CD4-positive, alpha-beta T cell treated with Interleukin-4 for 4 hours (primary cell): ENCODE results near the gene PTBP1.

Experiments used
- DNase-seq: peaks from one replicate; pipeline ENCODE4 v3.0.0-alpha.2; 2020

PTBP1 gene

DNA sequence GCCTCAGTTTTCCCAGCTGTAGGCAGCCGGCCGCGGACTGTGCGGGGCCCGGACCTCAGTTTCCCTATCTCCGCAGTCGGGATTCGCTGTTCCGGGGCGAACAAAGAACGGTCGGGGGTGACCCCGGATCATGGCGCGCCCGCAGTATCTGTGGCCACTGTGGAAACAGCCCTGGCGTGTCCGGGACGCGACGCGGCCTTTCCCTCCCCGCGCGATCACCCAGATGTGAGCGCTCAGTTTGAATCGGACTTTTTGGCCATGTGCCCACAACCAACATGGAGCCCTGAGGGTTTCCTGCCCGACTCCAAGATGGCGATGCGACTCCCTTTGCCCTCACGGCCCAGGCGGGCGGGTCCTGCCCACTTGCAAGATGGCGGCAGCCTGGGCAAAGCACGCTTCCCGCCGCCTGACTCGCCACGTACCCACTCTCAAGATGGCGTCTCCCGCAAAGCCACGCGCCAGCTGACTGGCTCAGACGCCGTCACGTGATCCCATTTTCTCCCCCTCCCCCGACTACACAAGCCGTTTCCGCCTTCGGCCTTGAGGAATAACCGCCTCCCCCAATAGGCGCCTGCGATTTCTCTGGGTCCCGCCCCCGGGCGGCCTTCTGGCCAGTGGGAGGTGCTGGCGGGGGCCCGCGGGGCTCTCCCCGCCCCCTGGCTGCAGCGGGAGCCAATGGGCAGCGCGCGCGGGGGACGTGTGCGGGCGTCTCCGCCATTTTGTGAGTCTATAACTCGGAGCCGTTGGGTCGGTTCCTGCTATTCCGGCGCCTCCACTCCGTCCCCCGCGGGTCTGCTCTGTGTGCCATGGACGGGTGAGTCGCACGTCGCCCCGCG, at the start of gene PTBP1:
Gene PTBP1, plus strand, starts transcription at position 761 of the 836 bp plus-strand sequence. Its CDS starts 46 bp downstream, at position 807.
- DNase-seq, result peak; percentile 100

DNA sequence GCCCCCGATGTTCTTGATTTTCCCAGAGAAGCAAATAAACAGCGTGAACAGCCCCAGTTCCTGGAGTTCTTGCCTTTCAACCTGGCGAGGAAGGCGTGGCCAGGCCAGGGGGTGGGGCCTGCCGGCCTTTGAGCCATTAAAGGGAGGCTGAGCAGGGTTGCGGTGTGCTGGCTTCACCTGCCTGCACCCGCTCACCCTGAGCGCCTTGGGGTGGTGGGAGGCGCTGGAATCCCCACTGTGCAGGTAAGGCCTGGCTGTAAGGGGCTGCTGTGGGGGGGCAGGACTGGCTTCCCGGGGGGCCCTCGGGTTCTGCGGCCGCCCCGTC, 49.0 kb upstream of the PTBP1 start:
- no peak for DNase-seq

DNA sequence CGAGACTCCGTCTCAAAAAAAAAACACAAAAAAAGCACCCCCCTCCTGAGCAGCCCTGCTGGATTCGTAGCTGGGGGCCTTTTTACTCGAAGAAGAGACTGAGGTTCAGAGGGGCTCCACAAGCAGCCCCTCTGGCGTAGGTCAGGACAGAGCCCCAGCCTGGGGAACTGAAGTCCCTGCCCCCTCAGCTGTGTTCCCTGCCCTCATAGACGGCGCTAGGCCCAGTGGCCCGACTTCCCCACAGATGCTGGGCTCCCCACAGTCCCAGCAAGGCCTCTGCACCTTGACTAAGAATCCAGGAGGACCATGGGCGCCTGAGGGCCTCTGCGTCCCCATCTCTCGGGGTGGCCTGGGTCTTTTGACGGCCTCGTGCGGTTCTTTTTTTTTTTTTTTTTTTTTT, 47.4 kb upstream of the PTBP1 start:
- DNase-seq, result no peak

DNA sequence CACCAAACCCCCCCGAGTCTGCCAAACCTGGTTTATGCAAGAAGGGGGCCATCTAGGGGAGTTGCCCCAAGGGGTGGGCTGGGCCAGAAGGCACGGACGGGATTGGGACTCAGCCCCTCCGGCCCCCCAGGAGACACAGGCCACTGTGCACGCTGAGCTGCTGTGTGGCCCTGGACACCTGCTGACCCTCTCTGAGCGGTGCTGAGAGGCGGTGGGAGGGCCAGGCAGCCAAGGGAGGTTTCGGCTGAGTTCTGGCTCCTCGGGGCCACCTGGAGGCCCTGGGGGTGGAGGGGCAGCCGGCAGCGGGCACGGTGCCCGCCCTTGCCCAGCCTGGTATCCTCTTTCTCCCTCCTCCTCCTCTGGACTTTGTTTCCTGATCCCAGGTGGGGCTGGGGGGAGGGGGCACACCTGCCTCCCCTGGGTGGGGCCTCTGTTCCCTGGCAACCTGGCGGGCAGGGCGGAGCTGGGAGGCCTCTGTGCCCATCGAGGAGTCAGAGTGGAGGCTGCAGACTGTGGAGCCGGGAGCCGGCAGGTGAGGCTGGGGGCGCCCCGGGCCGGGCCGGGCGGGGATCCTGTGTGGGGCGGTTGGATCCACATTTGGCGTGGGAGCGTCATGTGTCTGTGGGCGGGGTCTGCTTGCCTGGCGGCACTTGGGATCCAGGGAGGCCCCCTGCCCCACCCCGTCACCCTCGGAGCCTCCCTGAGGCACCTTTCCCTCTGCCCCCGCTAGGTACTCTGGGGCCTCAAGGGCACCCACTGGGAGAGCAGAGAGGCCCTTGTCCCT, 46.4 kb upstream of the PTBP1 start, which contains the start of gene MISP:
Gene MISP, plus strand, starts transcription at position 473 of the 784 bp plus-strand sequence. CDS start 5,835 bp downstream, outside the sequence.
- DNase-seq, result no peak

DNA sequence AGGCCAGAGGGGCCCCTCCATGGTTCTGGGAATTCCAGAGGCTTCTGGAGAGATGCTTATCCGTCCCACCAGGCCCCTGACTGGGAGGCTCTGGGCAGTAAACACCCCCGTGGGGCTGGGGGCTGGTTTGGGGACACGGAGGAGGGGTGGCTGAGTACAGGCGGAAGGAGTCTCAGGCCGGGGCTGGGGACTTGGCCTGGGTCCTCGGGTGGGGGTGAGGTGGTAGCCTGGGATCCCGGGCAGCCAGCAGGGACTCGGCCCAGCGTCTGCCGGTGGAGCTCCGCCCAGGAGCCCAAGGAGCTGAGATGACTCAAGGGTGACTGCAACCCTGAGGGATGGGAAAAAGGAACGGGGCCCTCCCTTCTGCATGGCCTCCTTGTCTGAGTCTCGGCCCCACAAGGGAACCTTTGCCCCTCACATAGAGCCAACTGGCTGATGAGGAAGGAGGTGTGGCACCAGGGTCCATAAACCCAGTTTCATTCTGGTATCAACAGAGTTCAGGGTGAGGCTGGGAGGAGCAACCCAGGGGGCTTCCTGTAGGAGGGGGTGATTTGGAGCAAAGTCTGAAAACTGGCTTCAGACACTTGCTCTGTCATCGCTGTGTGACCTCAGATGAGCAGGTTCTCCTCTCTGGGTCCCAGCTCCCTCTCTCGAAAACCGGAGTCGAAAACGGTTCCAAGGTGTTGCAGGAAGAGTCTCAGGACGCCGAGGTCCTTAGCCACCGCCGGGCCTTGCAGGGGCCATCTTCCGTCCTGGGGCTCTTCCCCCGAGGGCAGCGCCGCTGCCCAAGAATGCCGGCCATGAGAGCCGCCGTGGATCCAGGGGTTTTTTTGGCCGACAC, 45.5 kb upstream of the PTBP1 start:
- no peak for DNase-seq

DNA sequence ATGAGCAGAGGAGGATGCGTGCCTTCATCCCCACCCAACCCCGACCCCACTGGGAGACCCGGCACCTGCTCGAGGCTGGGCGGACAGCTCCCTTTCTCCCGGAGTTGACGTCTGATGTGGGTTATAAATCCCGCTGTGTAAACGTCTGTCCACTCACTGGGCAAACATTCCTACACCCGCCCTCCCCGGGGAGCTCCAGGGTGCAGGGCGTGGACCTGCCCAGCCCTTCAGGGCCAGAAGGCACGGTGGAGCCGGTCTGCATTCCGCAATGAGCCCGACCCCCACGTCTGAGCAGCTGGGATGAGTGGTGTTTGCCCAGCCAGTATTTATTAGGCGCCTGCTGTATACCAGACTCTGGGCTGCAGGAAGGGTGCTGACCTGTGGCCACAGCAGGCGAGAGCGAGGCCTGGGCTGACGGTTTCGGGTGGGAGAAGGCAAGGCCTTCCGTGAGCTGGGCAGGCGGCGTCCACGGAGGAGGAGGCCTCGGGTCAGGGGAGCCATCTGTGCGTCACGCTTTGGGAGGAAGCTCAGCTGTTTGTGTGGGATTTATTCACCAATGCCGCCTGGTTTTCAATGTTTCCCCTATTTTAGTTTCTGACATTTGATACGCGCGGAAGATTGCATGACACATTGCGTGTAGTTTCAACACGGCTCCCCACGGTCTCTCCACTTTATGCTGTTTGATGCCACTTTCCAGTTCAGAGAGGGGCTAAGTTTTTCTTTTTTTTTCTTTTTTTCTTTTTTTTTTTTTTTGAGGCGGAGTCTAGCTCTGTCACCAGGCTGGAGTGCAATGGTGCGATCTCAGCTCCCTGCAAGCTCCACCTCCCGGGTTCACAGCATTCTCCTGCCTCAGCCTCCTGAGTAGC, 44.4 kb upstream of the PTBP1 start:
- no peak for DNase-seq

DNA sequence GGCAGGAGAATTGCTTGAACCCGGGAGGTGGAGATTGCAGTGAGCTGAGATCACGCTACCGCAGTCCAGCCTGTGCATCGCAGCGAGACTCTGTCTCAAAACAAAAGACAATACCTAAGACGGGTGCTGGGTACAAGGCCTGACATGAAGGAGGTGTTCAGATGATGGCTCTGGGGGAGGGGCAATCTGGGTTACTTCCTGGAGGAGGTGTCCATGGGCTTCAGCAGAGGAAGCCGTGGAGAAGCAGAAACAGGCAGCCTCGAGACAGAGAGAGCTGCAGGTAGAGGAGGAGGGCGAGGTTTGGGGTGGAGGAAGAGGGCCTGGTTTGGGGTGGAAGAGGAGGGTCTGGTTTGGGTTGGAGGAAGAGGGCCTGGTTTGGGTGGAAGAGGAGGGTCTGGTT, 42.7 kb upstream of the PTBP1 start:
- no peak for DNase-seq

DNA sequence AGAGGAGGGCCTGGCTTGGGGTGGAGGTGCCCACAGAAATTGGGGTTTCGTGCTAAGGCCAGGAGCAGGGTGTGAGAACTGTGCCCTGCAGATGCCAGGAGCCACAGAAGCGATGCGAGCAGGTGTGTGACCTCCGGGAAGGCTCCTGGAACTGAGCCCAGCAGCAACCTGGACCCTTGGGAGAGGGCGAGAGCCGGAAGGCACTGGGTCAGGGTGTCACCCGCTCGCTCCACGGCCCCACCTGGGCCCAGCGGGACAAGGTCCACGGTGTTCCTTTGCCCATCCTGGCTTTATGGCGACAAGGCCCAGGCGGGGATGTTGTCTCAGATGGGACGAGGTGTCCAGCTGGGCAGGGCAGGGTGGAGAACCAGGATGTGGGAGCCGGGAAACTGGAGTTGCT, 42.2 kb upstream of the PTBP1 start:
- no peak for DNase-seq

DNA sequence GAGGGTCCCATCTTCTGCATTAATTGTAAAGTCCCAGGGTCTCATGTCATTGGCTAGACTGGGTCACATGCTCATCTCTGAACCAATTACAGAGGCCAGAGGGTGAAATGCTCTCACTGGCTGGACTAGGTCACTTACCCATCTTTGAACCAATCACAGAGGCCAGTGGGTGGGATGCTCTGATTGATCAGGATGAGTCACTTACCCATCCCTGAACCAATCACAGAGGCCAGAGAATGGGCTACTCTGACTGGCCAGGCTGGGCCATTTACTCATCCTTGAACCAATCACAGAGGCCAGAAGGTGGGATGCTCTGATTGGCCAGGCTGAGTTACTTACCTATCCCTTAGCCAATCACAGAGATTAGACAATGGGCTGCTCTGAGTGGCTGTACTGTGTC, 41.0 kb upstream of the PTBP1 start:
- no peak for DNase-seq

DNA sequence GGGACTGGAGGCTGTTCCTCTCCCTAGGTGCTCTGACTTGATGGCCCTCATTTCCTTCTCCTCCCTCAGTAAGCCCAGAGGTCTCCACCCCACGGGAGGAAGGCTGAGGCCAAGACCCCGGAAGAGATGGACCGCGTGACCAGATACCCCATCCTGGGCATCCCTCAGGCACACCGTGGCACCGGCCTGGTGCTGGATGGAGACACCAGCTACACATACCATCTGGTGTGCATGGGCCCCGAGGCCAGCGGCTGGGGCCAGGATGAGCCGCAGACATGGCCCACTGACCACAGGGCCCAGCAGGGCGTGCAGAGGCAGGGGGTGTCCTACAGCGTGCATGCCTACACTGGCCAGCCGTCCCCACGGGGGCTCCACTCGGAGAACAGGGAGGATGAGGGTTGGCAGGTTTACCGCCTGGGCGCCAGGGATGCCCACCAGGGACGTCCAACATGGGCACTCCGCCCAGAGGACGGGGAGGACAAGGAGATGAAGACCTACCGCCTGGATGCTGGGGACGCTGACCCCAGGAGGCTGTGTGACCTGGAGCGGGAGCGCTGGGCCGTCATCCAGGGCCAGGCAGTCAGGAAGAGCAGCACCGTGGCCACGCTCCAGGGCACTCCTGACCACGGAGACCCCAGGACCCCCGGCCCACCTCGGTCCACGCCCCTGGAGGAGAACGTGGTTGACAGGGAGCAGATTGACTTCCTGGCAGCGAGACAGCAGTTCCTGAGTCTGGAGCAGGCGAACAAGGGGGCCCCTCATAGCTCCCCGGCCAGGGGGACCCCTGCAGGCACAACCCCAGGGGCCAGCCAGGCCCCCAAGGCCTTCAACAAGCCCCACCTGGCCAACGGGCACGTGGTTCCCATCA, 40.2 kb upstream of the PTBP1 start:
- DNase-seq, result no peak

DNA sequence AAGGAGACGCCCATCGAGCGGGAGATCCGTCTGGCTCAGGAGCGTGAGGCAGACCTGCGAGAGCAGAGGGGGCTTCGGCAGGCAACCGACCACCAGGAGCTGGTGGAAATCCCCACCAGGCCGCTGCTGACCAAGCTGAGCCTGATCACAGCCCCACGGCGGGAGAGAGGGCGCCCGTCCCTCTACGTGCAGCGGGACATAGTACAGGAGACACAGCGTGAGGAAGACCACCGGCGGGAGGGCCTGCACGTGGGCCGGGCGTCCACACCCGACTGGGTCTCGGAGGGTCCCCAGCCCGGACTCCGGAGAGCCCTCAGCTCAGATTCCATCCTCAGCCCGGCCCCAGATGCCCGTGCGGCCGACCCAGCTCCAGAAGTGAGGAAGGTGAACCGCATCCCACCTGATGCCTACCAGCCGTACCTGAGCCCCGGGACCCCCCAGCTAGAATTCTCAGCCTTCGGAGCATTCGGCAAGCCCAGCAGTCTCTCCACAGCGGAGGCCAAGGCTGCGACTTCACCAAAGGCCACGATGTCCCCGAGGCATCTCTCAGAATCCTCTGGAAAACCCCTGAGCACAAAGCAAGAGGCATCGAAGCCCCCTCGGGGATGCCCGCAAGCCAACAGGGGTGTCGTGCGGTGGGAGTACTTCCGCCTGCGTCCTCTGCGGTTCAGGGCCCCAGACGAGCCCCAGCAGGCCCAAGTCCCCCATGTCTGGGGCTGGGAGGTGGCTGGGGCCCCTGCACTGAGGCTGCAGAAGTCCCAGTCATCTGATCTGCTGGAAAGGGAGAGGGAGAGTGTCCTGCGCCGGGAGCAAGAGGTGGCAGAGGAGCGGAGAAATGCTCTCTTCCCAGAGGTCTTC, 39.2 kb upstream of the PTBP1 start:
- DNase-seq, result no peak

DNA sequence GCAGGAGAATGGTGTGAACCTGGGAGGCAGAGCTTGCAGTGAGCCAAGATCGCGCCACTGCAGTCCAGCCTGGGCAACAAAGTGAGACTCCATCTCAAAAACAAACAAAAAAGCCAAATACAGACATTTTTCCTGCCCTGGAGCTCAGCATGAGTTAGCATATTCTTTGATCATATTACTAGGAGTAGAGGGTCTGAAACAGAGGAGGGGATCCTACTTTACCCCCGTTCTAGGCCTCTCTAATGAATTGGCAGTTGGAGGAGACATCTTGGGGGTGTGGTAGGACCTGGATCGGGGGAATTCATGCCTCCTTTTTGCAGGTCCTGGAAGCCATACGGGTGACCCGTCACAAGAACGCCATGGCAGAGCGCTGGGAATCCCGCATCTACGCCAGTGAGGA, 34.1 kb upstream of the PTBP1 start:
- DNase-seq, result no peak

DNA sequence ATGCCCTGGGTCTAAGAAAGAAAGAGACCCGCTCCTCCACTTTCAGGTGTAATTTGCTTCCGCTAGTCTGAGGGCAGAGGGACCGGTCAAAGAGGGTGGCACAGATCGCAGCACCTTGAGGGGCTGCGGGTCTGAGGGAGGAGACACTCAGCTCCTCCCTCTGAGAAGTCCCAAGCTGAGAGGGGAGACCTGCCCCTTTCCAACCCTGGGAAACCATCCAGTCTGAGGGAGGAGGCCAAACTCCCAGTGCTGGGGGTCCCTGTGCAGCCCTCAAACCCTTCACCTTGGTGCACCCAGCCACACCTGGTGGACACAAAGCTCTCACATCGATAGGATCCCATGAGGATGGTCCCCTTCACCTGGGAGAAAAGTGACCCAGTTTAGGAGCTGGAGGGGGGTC, 33.4 kb upstream of the PTBP1 start:
- no peak for DNase-seq

DNA sequence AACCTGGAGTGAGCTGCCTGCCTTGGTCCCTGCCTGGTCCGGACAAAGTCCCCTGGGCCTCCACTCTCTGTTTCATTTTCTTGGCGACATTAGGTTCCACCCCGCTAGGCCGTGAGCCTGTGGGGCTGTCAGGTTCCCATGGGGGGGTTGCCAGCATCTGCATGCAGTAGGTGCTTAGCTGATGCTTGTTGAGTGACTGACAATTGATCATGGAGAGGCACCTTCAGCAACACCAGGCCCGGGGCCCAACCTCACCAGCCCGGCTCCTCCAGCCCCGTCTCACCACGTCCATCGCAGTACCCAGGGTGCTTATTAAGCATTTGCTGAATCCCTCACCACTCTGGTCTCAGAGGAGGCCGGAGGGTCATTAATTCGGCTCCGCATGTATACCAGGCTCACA, 33.0 kb upstream of the PTBP1 start:
- no peak for DNase-seq

DNA sequence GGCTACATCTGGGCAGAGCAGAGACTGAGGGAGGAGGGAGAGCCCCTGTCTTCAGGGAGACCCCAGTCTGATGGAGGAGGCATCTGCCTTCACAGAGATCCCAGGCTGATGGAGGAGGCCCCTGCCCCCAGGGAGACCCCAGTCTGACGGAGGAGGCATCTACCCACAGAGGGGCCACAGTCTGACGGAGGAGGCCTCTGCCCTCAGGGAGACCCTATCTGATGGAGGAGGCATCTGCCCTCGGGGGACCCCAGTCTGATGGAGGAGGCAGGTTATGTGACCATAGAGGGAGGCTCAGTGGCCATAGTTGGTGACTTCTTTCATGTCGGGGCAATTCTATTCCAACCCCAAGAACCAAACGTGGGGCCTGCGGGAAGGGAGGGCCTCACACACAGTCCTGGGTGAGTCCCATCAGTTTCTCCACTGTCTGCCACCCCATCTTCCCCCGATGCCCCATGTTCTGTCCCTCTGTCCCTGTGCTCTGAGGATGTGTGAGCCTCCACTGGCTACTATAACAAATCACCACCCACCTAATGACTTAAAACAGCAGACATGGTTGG, 32.0 kb upstream of the PTBP1 start:
- DNase-seq, result no peak

DNA sequence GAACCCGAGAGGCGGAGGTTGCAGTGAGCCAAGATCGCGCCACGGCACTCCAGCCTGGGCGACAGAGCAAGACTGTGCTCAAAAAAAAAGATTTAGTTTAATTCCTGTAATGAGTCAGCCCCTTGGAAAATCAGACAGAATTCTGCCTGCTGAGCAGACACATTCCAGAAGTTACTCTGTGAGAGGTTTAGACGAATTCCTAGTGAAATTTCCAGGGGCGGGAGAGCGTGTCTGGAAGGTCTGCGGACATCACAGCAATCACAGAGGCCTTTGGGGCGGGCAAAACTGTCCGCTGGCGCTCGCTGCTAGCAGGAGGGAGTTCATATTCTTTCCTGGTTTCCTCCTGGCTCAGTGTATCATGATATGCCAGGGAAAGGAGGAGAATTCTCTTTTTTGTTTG, 28.8 kb upstream of the PTBP1 start:
- DNase-seq, result no peak

DNA sequence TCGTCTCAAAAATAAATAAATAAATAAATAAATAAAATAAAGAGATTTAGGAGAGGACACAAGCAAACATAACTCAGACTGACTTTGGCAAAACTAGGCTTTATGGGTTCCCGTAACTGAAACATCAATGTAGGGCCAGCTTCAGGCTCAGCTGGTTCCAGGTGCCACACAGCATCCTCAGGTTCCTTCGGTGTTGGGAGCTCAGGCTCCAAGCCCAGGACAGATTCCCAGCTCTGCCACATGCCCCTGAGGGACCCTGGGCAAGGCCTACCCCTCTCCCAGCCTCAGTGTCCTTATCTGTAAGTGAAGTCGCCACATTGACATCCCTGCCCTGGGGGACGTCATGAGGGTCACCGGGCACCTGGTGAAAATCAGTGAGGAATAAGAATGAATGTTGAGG, 27.6 kb upstream of the PTBP1 start:
- no peak for DNase-seq

DNA sequence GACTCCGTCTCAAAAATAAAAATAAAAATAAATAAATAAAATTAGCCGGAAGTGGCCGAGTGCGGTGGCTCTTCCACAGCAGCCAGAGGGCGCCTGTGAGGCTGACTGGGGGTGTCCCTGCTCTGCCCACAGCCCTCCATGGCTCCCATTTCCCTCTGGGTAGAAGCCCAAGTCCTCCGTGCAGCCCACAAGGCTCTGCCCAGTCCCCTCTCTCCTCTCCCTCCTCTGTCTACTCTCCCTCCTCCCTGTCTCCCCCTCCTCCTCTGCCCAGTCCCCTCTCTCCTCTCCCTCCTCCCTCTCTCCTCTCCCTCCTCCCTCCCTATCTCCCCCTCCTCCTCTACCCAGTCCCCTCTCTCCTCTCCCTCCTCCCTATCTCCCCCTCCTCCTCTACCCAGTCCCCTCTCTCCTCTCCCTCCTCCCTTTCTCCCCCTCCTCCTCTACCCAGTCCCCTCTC, 25.9 kb upstream of the PTBP1 start:
- no peak for DNase-seq

DNA sequence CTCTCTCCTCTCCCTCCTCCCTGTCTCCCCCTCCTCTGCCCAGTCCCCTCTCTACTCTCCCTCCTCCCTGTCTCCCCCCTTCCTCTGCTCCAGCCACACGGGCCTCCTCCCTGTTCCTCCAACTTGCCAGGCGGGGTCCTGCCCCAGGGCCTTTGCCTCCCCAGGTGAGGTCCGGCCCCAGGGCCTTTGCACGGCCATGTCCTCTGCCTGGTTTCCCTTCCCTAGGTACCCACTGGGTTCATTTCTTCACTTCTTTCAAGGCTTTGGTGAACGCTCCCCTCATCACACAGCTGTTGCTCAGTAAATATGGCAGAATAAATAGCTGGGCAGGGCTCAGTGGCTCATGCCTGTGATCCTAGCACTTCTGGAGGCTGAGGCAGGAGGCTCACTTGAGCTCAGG, 25.2 kb upstream of the PTBP1 start:
- no peak for DNase-seq
